MM.1S (cell line): ENCODE results near the gene EFTUD2.
"Not testable (repeated sequence)": the region's sequence is repeated elsewhere in the genome, so short reads cannot be mapped to it uniquely, and the experiment has no call there.

Experiments used
- DNase-seq: peaks from one replicate; pipeline ENCODE4 v3.0.0-alpha.2; 2015
- H2AFZ ChIP-seq: fragments of 300-600 bp; sonication (generic); 2 replicates; pipeline ENCODE4 v1.6.0; 2016; ENCODE audit warnings: antibody characterized with exemption, low read length
- H3F3A ChIP-seq: fragments of 300-600 bp; sonication (generic); 2 replicates; pipeline ENCODE4 v1.6.1; 2016; ENCODE audit warnings: mild to moderate bottlenecking, antibody characterized with exemption, low read length, moderate library complexity, mixed read lengths; ENCODE audit not compliant: insufficient read depth
- H3K27ac ChIP-seq: fragments of 300-600 bp; sonication (generic); 2 replicates; pipeline ENCODE4 v1.5.1; 2016; ENCODE audit warnings: mild to moderate bottlenecking, low read length
- H3K27me3 ChIP-seq: fragments of 300-600 bp; sonication (generic); replicated peaks from 2 replicates; pipeline ENCODE4 v1.6.0; 2016; ENCODE audit warnings: low read length; ENCODE audit not compliant: insufficient read depth
- H3K36me3 ChIP-seq: fragments of 300-600 bp; sonication (generic); replicated peaks from 2 replicates; pipeline ENCODE4 v1.6.1; 2016; ENCODE audit warnings: mild to moderate bottlenecking, low read length, mixed read lengths; ENCODE audit not compliant: insufficient read depth
- H3K4me1 ChIP-seq: fragments of 300-600 bp; sonication (generic); 2 replicates; pipeline ENCODE4 v1.6.1; 2016; ENCODE audit warnings: low read length, mixed read lengths
- H3K4me2 ChIP-seq: fragments of 300-600 bp; sonication (generic); 2 replicates; pipeline ENCODE4 v1.6.0; 2016; ENCODE audit warnings: low read depth, low read length
- H3K4me3 ChIP-seq: fragments of 300-600 bp; sonication (generic); 2 replicates; pipeline ENCODE4 v1.5.1; 2016; ENCODE audit warnings: low read length, mixed read lengths
- H3K79me2 ChIP-seq: fragments of 300-600 bp; sonication (generic); 2 replicates; pipeline ENCODE4 v1.6.1; 2016; ENCODE audit warnings: mixed run types, low read length, mixed read lengths
- H3K9ac ChIP-seq: fragments of 300-600 bp; sonication (generic); 2 replicates; pipeline ENCODE4 v1.6.1; 2016; ENCODE audit warnings: low read length, mixed read lengths
- H3K9me2 ChIP-seq: fragments of 300-600 bp; sonication (generic); replicated peaks from 2 replicates; pipeline ENCODE4 v1.6.1; 2016; ENCODE audit warnings: mild to moderate bottlenecking, low read length, mixed read lengths; ENCODE audit not compliant: insufficient read depth
- H3K9me3 ChIP-seq: fragments of 300-600 bp; sonication (generic); replicated peaks from 2 replicates; pipeline ENCODE4 v1.6.1; 2016; ENCODE audit warnings: mild to moderate bottlenecking, low read length, mixed read lengths; ENCODE audit not compliant: insufficient read depth
- H4K20me1 ChIP-seq: fragments of 300-600 bp; sonication (generic); 2 replicates; pipeline ENCODE4 v1.6.1; 2016; ENCODE audit warnings: mild to moderate bottlenecking, low read length, moderate library complexity, mixed read lengths; ENCODE audit not compliant: insufficient read depth
- CTCF ChIP-seq: fragments of 300-600 bp; sonication (generic); IDR thresholded peaks from 2 replicates; pipeline ENCODE4 v1.5.1; 2016; ENCODE audit warnings: antibody characterized with exemption, low read length, mixed read lengths
- EZH2 ChIP-seq: fragments of 300-600 bp; sonication (generic); optimal IDR thresholded peaks from 2 replicates; pipeline ENCODE3; 2017; ENCODE audit warnings: low read depth, mild to moderate bottlenecking, antibody characterized with exemption, low read length, mixed read lengths
- EZH2phosphoT487 ChIP-seq: fragments of 300-600 bp; sonication (generic); IDR thresholded peaks from 2 replicates; pipeline ENCODE4 v1.6.1; 2018; ENCODE audit warnings: antibody characterized with exemption, low read length

The EFTUD2 gene

DNA sequence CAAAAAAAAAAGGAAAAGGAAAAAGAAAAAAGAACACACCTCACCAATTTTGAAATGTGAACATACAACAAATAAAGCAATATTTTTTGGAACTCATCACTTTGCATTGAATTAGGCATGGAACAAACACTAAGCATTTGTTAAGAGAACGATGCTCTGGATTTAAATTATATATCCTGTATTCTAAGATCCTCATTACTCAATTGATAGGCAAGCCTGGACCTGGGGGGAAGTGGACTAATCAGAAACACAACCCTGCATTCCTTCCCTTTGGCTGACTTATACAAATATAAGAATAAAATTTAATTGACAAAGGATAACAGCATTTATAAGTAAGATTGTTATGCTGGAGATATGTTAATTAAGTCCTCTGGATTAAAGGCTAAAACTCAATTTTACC lies 71.4 kb downstream of the EFTUD2 start:
- no peak for DNase-seq
- H3K4me1 ChIP-seq, result no peaks in the 10 kb centered on the region
- H3K79me2 ChIP-seq, result peaks cover 12% of the 10 kb centered on the region
- H3K9me3 ChIP-seq, result no peaks in the 10 kb centered on the region
- no peak overlapping the region for H3K27ac ChIP-seq
- H3K4me3 ChIP-seq, result no peak overlapping the region
- H2AFZ ChIP-seq, result no peak overlapping the region
- TF ChIP-seq EZH2phosphoT487 (no peak), CTCF (no peak), EZH2 (no peak)
- H4K20me1 ChIP-seq, result no peaks in the 10 kb centered on the region
- no peak overlapping the region for H3K4me2 ChIP-seq
- H3K27me3 ChIP-seq, result peaks cover 32% of the 10 kb centered on the region; the same call in 1 of the 2 replicates
- H3K36me3 ChIP-seq, result no peaks in the 10 kb centered on the region
- H3F3A ChIP-seq, result no peaks in the 10 kb centered on the region
- no peaks in the 10 kb centered on the region for H3K9me2 ChIP-seq
- no peak overlapping the region for H3K9ac ChIP-seq

DNA sequence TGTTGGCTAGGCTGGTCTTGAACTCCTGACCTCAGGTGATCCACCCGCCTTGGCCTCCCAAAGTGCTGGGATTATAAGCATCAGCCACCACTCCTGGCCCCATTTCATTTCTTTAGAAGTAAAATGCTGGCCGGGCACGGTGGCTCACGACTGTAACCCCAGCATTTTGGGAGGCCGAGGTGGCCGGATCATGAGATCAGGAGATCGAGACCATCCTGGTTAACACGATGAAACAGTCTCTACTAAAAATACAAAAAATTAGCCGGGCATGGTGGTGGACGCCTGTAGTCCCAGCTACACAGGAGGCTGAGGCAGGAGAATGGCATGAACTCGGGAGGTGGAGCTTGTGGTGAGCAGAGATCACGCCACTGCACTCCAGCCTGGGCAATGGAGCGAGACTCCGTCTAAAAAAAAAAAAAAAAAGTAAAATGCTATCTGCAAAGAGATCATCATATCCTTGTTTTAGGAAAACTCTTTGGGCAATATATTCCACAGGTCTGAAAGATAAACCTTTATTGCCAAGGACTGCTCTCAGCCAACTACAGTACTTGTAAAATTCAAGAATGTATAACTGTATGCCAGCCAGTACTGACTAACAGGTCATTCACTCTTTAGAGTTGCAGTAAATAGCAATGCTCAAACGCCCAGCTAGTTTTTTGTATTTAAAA lies 73.0 kb downstream of the EFTUD2 start:
- Histone ChIP-seq H3K4me3 (no peak overlapping the region), H3K4me1 (no peaks in the 10 kb centered on the region), H3K27ac (no peak overlapping the region), H3K9ac (no peak overlapping the region), H3K4me2 (no peak overlapping the region), H2AFZ (no peak overlapping the region), H3K9me3 (no peaks in the 10 kb centered on the region), H3K9me2 (no peaks in the 10 kb centered on the region), H3F3A (no peaks in the 10 kb centered on the region), H3K36me3 (no peaks in the 10 kb centered on the region), H3K27me3 (peaks cover 31% of the 10 kb centered on the region; the same call in 1 of the 2 replicates), H4K20me1 (no peaks in the 10 kb centered on the region), H3K79me2 (peaks cover 12% of the 10 kb centered on the region)
- no peak for TF ChIP-seq EZH2
- no peak for TF ChIP-seq EZH2phosphoT487
- no peak for TF ChIP-seq CTCF
- no peak for DNase-seq

GRCh38 chr17:44825236-44825635 lies 74.0 kb downstream of the EFTUD2 start:
- Histone ChIP-seq H3K79me2 (peaks cover 18% of the 10 kb centered on the region), H3K27me3 (peaks cover 21% of the 10 kb centered on the region; the same call in 1 of the 2 replicates)
- not testable (repeated sequence) for H3K9me2 ChIP-seq, H3K4me2 ChIP-seq, H3K27ac ChIP-seq, H3K36me3 ChIP-seq, H3K4me3 ChIP-seq, H2AFZ ChIP-seq, H3K9me3 ChIP-seq, H3K9ac ChIP-seq, H3K4me1 ChIP-seq, H3F3A ChIP-seq, H4K20me1 ChIP-seq, DNase-seq

GRCh38 chr17:44820631-44821212 lies 78.5 kb downstream of the EFTUD2 start:
- Histone ChIP-seq H3K4me3 (no peak overlapping the region), H3K27ac (no peak overlapping the region), H2AFZ (no peak overlapping the region), H3F3A (no peaks in the 10 kb centered on the region), H3K36me3 (no peaks in the 10 kb centered on the region), H3K4me2 (no peak overlapping the region), H3K9me2 (no peaks in the 10 kb centered on the region), H3K79me2 (peaks cover 6% of the 10 kb centered on the region), H3K9me3 (no peaks in the 10 kb centered on the region), H3K4me1 (no peaks in the 10 kb centered on the region), H3K9ac (no peak overlapping the region), H3K27me3 (no peaks in the 10 kb centered on the region), H4K20me1 (no peaks in the 10 kb centered on the region)
- DNase-seq, result no peak
- TF ChIP-seq CTCF (no peak), EZH2phosphoT487 (no peak), EZH2 (no peak)

DNA sequence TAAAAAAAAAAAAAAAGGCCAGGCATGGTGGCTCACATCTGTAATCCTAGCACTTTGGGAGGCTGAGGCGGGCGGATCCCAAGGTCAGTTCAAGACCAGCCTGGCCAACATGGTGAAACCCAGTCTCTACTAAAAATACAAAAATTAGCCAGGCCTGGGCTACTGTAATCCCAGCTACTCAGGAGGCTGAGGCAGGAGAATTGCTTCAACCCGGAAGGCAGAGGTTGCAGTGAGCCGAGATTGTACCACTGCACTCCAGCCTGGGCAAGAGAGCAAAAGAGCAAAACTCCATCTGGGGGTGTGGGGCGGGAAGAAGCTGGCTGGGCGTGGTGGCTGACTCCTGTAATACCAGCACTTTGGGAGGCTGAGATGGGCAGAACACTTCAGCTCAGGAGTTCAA lies 80.7 kb downstream of the EFTUD2 start:
- H2AFZ ChIP-seq, H4K20me1 ChIP-seq, H3K79me2 ChIP-seq, DNase-seq, H3K9ac ChIP-seq, H3K9me2 ChIP-seq, H3K4me1 ChIP-seq, H3K27me3 ChIP-seq, H3K36me3 ChIP-seq, H3K27ac ChIP-seq, H3F3A ChIP-seq, H3K4me3 ChIP-seq, H3K9me3 ChIP-seq, H3K4me2 ChIP-seq: not testable (repeated sequence)
